ENCODE results near the gene PUM1.

GRCh38 chr1:31016868-31017267 is 48.6 kb downstream of the PUM1 start:
- no peak for TF ChIP-seq POLR2A (IDR thresholded peaks at IDR 0.05)
- TF ChIP-seq CTCF (IDR thresholded peaks at IDR 0.05): no peak

Data from lower leg skin (tissue), 3 donors.